Stomach (tissue), 4 donors: ENCODE data around the gene SNAPC4.

Source experiments
- CTCF ChIP-seq, 7 experiments: fragments of 450-650 bp in 4 of 7; fragments of 200-600 bp in 3 of 7; sonication (generic) in 3 of 7; IDR thresholded peaks; one replicate each; pipeline ENCODE4 v1.5.1; 2016 to 2019; ENCODE audit warnings: antibody characterized with exemption in 7 of 7, control low read depth in 2 of 7, mild to moderate bottlenecking in 1 of 7
- EP300 ChIP-seq: sonication (generic); formaldehyde crosslinking; IDR thresholded peaks from one replicate; pipeline ENCODE4 v1.6.1; 2017; ENCODE audit warnings: antibody characterized with exemption
- POLR2A ChIP-seq, 4 donors: fragments of 450-650 bp; IDR thresholded peaks; one replicate each; pipeline ENCODE4 v1.6.1; 2016; ENCODE audit warnings: antibody characterized with exemption in 4 of 4, control low read depth in 2 of 4, mild to moderate bottlenecking in 1 of 4, moderate library complexity in 1 of 4

GRCh38 chr9:136351252-136351800 lies 48.6 kb downstream of the SNAPC4 start:
- TF ChIP-seq CTCF (IDR thresholded peaks at IDR 0.05) = no peak
- no peak for TF ChIP-seq POLR2A (IDR thresholded peaks at IDR 0.05)
- TF ChIP-seq EP300 = no peak
